Measurements from ENCODE around the gene MRPL48.

DNA sequence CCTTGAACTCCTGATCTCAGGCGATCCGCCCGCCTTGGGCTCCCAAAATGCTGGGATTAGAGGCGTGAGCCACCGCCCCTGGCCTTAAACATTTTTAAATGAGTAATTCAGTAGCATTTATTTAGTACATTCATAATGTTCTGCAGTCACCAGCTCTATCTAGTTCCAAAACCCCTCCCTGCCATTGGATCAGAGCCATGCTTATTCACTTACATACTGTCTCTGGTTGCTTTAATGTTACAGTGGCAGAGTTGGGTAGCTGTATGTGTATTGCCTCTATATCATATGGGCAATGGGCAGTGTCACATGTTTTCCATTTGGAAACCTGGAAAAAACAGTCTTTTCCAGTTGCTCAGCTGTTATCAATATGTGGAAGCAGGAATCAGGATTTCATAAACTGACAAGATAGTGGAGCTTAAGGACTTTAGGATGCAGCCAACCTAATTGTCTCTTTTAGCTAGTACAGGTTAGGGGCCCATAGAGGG is 78.5 kb downstream of the MRPL48 start:
- TF ChIP-seq, protein P1, sequence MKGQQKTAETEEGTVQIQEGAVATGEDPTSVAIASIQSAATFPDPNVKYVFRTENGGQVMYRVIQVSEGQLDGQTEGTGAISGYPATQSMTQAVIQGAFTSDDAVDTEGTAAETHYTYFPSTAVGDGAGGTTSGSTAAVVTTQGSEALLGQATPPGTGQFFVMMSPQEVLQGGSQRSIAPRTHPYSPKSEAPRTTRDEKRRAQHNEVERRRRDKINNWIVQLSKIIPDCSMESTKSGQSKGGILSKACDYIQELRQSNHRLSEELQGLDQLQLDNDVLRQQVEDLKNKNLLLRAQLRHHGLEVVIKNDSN (CRISPR knock-in tag; IDR thresholded peaks at IDR 0.05) = no peak
- TF ChIP-seq, protein P2, sequence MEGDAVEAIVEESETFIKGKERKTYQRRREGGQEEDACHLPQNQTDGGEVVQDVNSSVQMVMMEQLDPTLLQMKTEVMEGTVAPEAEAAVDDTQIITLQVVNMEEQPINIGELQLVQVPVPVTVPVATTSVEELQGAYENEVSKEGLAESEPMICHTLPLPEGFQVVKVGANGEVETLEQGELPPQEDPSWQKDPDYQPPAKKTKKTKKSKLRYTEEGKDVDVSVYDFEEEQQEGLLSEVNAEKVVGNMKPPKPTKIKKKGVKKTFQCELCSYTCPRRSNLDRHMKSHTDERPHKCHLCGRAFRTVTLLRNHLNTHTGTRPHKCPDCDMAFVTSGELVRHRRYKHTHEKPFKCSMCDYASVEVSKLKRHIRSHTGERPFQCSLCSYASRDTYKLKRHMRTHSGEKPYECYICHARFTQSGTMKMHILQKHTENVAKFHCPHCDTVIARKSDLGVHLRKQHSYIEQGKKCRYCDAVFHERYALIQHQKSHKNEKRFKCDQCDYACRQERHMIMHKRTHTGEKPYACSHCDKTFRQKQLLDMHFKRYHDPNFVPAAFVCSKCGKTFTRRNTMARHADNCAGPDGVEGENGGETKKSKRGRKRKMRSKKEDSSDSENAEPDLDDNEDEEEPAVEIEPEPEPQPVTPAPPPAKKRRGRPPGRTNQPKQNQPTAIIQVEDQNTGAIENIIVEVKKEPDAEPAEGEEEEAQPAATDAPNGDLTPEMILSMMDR (IDR thresholded peaks at IDR 0.05) = no peak
- TF ChIP-seq CBFB (CRISPR knock-in tag; IDR thresholded peaks at IDR 0.05; ENCODE audit: low read depth) (no peak), ZBTB21 (CRISPR knock-in tag; IDR thresholded peaks at IDR 0.05; ENCODE audit: borderline replicate concordance) (no peak), RELA (CRISPR knock-in tag; IDR thresholded peaks at IDR 0.05; ENCODE audit: borderline replicate concordance) (no peak)
- TF ChIP-seq, protein P3, sequence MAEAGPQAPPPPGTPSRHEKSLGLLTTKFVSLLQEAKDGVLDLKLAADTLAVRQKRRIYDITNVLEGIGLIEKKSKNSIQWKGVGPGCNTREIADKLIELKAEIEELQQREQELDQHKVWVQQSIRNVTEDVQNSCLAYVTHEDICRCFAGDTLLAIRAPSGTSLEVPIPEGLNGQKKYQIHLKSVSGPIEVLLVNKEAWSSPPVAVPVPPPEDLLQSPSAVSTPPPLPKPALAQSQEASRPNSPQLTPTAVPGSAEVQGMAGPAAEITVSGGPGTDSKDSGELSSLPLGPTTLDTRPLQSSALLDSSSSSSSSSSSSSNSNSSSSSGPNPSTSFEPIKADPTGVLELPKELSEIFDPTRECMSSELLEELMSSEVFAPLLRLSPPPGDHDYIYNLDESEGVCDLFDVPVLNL (CRISPR knock-in tag; IDR thresholded peaks at IDR 0.05; ENCODE audit: borderline replicate concordance, low read depth) = no peak
